Measurements from ENCODE around the gene BCL11A.

BCL11A gene

GRCh38 chr2:60567919-60568768, 14.7 kb upstream of the BCL11A start:
- Histone ChIP-seq H3K4me1 (ENCODE audit: control insufficient read depth in 2 of 2, insufficient read depth in 1 of 2, low read depth in 1 of 2, low read length in 2 of 2) (peaks cover 0 to 5% of the 10 kb centered on the region in 2 donors), H3K14ac (ENCODE audit: low read length) (no peak overlapping the region), H3K27me3 (ENCODE audit: control insufficient read depth in 3 of 3, insufficient read depth in 3 of 3, low read depth in 1 of 3, low read length in 3 of 3) (peaks cover 0 to 73% (median 26%) of the 10 kb centered on the region in 3 experiments), H4K91ac (ENCODE audit: low read depth, low read length, poor library complexity) (no peak overlapping the region), H2AK5ac (ENCODE audit: low read depth, low read length) (no peak overlapping the region), H3K4me3 (ENCODE audit: low read length in 2 of 2) (no peak overlapping the region), H2BK15ac (ENCODE audit: low read length) (no peak overlapping the region), H2BK5ac (ENCODE audit: low read length) (no peak overlapping the region), H4K8ac (ENCODE audit: low read depth, low read length) (no peak overlapping the region), H3K4me2 (ENCODE audit: insufficient read depth, low read length, poor library complexity, severe bottlenecking) (no peak overlapping the region), H2BK12ac (ENCODE audit: low read length) (no peak overlapping the region), H3K4ac (ENCODE audit: low read length) (no peak overlapping the region), H3K23ac (ENCODE audit: low read depth, low read length, poor library complexity) (no peak overlapping the region), H2BK120ac (ENCODE audit: low read depth, low read length) (no peak overlapping the region), H3K18ac (ENCODE audit: low read length) (no peak overlapping the region), H2AFZ (ENCODE audit: low read length) (no peak overlapping the region), H3K36me3 (replicated peaks in 1 of 2; ENCODE audit: control insufficient read depth in 2 of 2, insufficient read depth in 2 of 2, low read length in 2 of 2) (no peaks in the 10 kb centered on the region), H3K79me1 (ENCODE audit: low read depth, low read length) (no peaks in the 10 kb centered on the region), H3K9me3 (replicated peaks in 1 of 2; ENCODE audit: control insufficient read depth in 2 of 2, insufficient read depth in 1 of 2, low read depth in 1 of 2, low read length in 2 of 2) (no peaks in the 10 kb centered on the region), H3K9ac (ENCODE audit: low read depth, low read length, poor library complexity) (no peak overlapping the region), H3K27ac (replicated peaks; ENCODE audit: low read length) (no peak overlapping the region)
- no CpG with 5 or more reads among the region's 11 CpGs for WGBS, 2 donors (ENCODE audit: extremely low coverage in 2 of 2, insufficient read length in 2 of 2, insufficient replicate concordance in 1 of 2)
- no peak for DNase-seq (ENCODE audit: low spot score)

- WGBS, 2 donors (ENCODE audit: extremely low coverage in 2 of 2, insufficient read length in 2 of 2, insufficient replicate concordance in 1 of 2): no CpG with 5 or more reads among the region's 4 CpGs
- peaks cover 0 to 68% (median 26%) of the 10 kb centered on the region in 3 experiments for H3K27me3 ChIP-seq (ENCODE audit: control insufficient read depth in 3 of 3, insufficient read depth in 3 of 3, low read depth in 1 of 3, low read length in 3 of 3)
These were observed 13.6 kb upstream of the BCL11A start for GRCh38 chr2:60567096-60567495.

GRCh38 chr2:60565472-60565871, 12.0 kb upstream of the BCL11A start:
- Histone ChIP-seq H2AFZ (ENCODE audit: low read length) (no peak overlapping the region), H2BK5ac (ENCODE audit: low read length) (no peak overlapping the region), H3K18ac (ENCODE audit: low read length) (no peak overlapping the region), H2BK120ac (ENCODE audit: low read depth, low read length) (no peak overlapping the region), H3K4me2 (ENCODE audit: insufficient read depth, low read length, poor library complexity, severe bottlenecking) (no peak overlapping the region), H3K27ac (replicated peaks; ENCODE audit: low read length) (no peak overlapping the region), H3K79me1 (ENCODE audit: low read depth, low read length) (no peaks in the 10 kb centered on the region), H3K27me3 (ENCODE audit: control insufficient read depth in 3 of 3, insufficient read depth in 3 of 3, low read depth in 1 of 3, low read length in 3 of 3) (peaks cover 0 to 55% (median 25%) of the 10 kb centered on the region in 3 experiments), H3K9me3 (replicated peaks in 1 of 2; ENCODE audit: control insufficient read depth in 2 of 2, insufficient read depth in 1 of 2, low read depth in 1 of 2, low read length in 2 of 2) (no peaks in the 10 kb centered on the region), H2BK12ac (ENCODE audit: low read length) (no peak overlapping the region), H3K14ac (ENCODE audit: low read length) (no peak overlapping the region), H3K4ac (ENCODE audit: low read length) (no peak overlapping the region), H3K4me1 (ENCODE audit: control insufficient read depth in 2 of 2, insufficient read depth in 1 of 2, low read depth in 1 of 2, low read length in 2 of 2) (peaks cover 0 to 5% of the 10 kb centered on the region in 2 donors), H3K23ac (ENCODE audit: low read depth, low read length, poor library complexity) (no peak overlapping the region), H2BK15ac (ENCODE audit: low read length) (no peak overlapping the region), H3K4me3 (ENCODE audit: low read length in 2 of 2) (no peak overlapping the region), H2AK5ac (ENCODE audit: low read depth, low read length) (no peak overlapping the region), H3K36me3 (replicated peaks in 1 of 2; ENCODE audit: control insufficient read depth in 2 of 2, insufficient read depth in 2 of 2, low read length in 2 of 2) (no peaks in the 10 kb centered on the region), H4K91ac (ENCODE audit: low read depth, low read length, poor library complexity) (no peak overlapping the region), H4K8ac (ENCODE audit: low read depth, low read length) (no peak overlapping the region), H3K9ac (ENCODE audit: low read depth, low read length, poor library complexity) (no peak overlapping the region)
- no peak for DNase-seq (ENCODE audit: low spot score)
- WGBS, 2 donors (ENCODE audit: extremely low coverage in 2 of 2, insufficient read length in 2 of 2, insufficient replicate concordance in 1 of 2): no CpG with 5 or more reads among the region's 3 CpGs

More at GRCh38 chr2:60567096-60567495, 13.6 kb upstream of the BCL11A start:
- Histone ChIP-seq H3K4ac (ENCODE audit: low read length) (no peak overlapping the region), H3K9ac (ENCODE audit: low read depth, low read length, poor library complexity) (no peak overlapping the region), H2AFZ (ENCODE audit: low read length) (no peak overlapping the region), H3K36me3 (replicated peaks in 1 of 2; ENCODE audit: control insufficient read depth in 2 of 2, insufficient read depth in 2 of 2, low read length in 2 of 2) (no peaks in the 10 kb centered on the region), H3K14ac (ENCODE audit: low read length) (no peak overlapping the region), H3K79me1 (ENCODE audit: low read depth, low read length) (no peaks in the 10 kb centered on the region), H2BK5ac (ENCODE audit: low read length) (no peak overlapping the region), H3K23ac (ENCODE audit: low read depth, low read length, poor library complexity) (no peak overlapping the region), H3K4me3 (ENCODE audit: low read length in 2 of 2) (no peak overlapping the region), H4K91ac (ENCODE audit: low read depth, low read length, poor library complexity) (no peak overlapping the region), H2BK12ac (ENCODE audit: low read length) (no peak overlapping the region), H3K18ac (ENCODE audit: low read length) (no peak overlapping the region), H3K27ac (replicated peaks; ENCODE audit: low read length) (no peak overlapping the region), H4K8ac (ENCODE audit: low read depth, low read length) (no peak overlapping the region), H3K9me3 (replicated peaks in 1 of 2; ENCODE audit: control insufficient read depth in 2 of 2, insufficient read depth in 1 of 2, low read depth in 1 of 2, low read length in 2 of 2) (no peaks in the 10 kb centered on the region), H2BK15ac (ENCODE audit: low read length) (no peak overlapping the region), H3K4me1 (ENCODE audit: control insufficient read depth in 2 of 2, insufficient read depth in 1 of 2, low read depth in 1 of 2, low read length in 2 of 2) (peaks cover 0 to 5% of the 10 kb centered on the region in 2 donors), H2AK5ac (ENCODE audit: low read depth, low read length) (no peak overlapping the region), H2BK120ac (ENCODE audit: low read depth, low read length) (no peak overlapping the region), H3K4me2 (ENCODE audit: insufficient read depth, low read length, poor library complexity, severe bottlenecking) (no peak overlapping the region)
- DNase-seq (ENCODE audit: low spot score): no peak

GRCh38 chr2:60560734-60561644, 7.5 kb upstream of the BCL11A start:
- no peak overlapping the region for H2AFZ ChIP-seq (ENCODE audit: low read length)
- no peak overlapping the region for H3K14ac ChIP-seq (ENCODE audit: low read length)
- H2BK120ac ChIP-seq (ENCODE audit: low read depth, low read length): no peak overlapping the region
- H3K36me3 ChIP-seq (replicated peaks in 1 of 2; ENCODE audit: control insufficient read depth in 2 of 2, insufficient read depth in 2 of 2, low read length in 2 of 2): no peaks in the 10 kb centered on the region
- no peak overlapping the region for H3K4ac ChIP-seq (ENCODE audit: low read length)
- no peak overlapping the region for H3K4me2 ChIP-seq (ENCODE audit: insufficient read depth, low read length, poor library complexity, severe bottlenecking)
- no peak overlapping the region for H3K4me3 ChIP-seq (ENCODE audit: low read length in 2 of 2)
- no peak overlapping the region for H4K91ac ChIP-seq (ENCODE audit: low read depth, low read length, poor library complexity)
- H2AK5ac ChIP-seq (ENCODE audit: low read depth, low read length): no peak overlapping the region
- H2BK15ac ChIP-seq (ENCODE audit: low read length): no peak overlapping the region
- DNase-seq (ENCODE audit: low spot score): no peak
- H3K9ac ChIP-seq (ENCODE audit: low read depth, low read length, poor library complexity): no peak overlapping the region
- no peak overlapping the region for H3K27ac ChIP-seq (replicated peaks; ENCODE audit: low read length)
- peaks cover 2 to 60% (median 13%) of the 10 kb centered on the region in 3 experiments for H3K27me3 ChIP-seq (ENCODE audit: control insufficient read depth in 3 of 3, insufficient read depth in 3 of 3, low read depth in 1 of 3, low read length in 3 of 3)
- no peak overlapping the region for H2BK12ac ChIP-seq (ENCODE audit: low read length)
- H2BK5ac ChIP-seq (ENCODE audit: low read length): no peak overlapping the region
- no peak overlapping the region for H3K18ac ChIP-seq (ENCODE audit: low read length)
- no peak overlapping the region for H4K8ac ChIP-seq (ENCODE audit: low read depth, low read length)
- no peaks in the 10 kb centered on the region for H3K4me1 ChIP-seq (ENCODE audit: control insufficient read depth in 2 of 2, insufficient read depth in 1 of 2, low read depth in 1 of 2, low read length in 2 of 2)
- no CpG with 5 or more reads among the region's 5 CpGs for WGBS, 2 donors (ENCODE audit: extremely low coverage in 2 of 2, insufficient read length in 2 of 2, insufficient replicate concordance in 1 of 2)
- H3K9me3 ChIP-seq (replicated peaks in 1 of 2; ENCODE audit: control insufficient read depth in 2 of 2, insufficient read depth in 1 of 2, low read depth in 1 of 2, low read length in 2 of 2): no peaks in the 10 kb centered on the region
- no peak overlapping the region for H3K23ac ChIP-seq (ENCODE audit: low read depth, low read length, poor library complexity)
- no peaks in the 10 kb centered on the region for H3K79me1 ChIP-seq (ENCODE audit: low read depth, low read length)
